Calu3 (cell line): ENCODE results near the gene KIFBP. TPM values are rescaled to one million over a fixed set of nuclear protein-coding genes. Genes with fewer than 3 reads are reported as not detected.

Source experiments
- BruUV-seq: library from RNA; stranded (reverse); fragments of 400-500 nt; replicated peaks from 2 replicates; lab custom pipeline; 2021; lab: Mats Ljungman, UMichigan
- CTCF ChIA-PET: fragments of 300-600 bp; sonication (Branson Sonifier 250); formaldehyde crosslinking; loops from one replicate; lab custom pipeline; 2022; ENCODE audit warnings: antibody characterized with exemption; lab: Charles Lee
- DNase-seq: peaks from one replicate; pipeline ENCODE4 v3.0.0; 2022
- H3K27ac Mint-ChIP-seq: one replicate; pipeline ENCODE4 v1.8.0; 2022; ENCODE audit warnings: mixed read lengths; ENCODE audit not compliant: unreplicated experiment
- H3K27me3 Mint-ChIP-seq: one replicate; pipeline ENCODE4 v1.8.0; 2022; ENCODE audit warnings: mixed read lengths; ENCODE audit not compliant: unreplicated experiment
- H3K36me3 Mint-ChIP-seq: one replicate; pipeline ENCODE4 v1.8.0; 2022; ENCODE audit warnings: mild to moderate bottlenecking, moderate library complexity, mixed read lengths; ENCODE audit not compliant: insufficient read depth, unreplicated experiment
- H3K4me1 Mint-ChIP-seq: one replicate; pipeline ENCODE4 v1.8.0; 2022; ENCODE audit warnings: mild to moderate bottlenecking, low read depth, mixed read lengths; ENCODE audit not compliant: unreplicated experiment
- H3K4me3 Mint-ChIP-seq: one replicate; pipeline ENCODE4 v1.8.0; 2022; ENCODE audit warnings: mild to moderate bottlenecking, low read depth, moderate library complexity, mixed read lengths; ENCODE audit not compliant: unreplicated experiment
- H3K9me3 Mint-ChIP-seq: one replicate; pipeline ENCODE4 v1.8.0; 2022; ENCODE audit warnings: low read depth, mixed read lengths; ENCODE audit not compliant: unreplicated experiment
- intact Hi-C: fragments of 100-400 bp; cut with micrococcal nuclease; formaldehyde crosslinking; loops from one replicate; pipeline ENCODE4 v1.10.0; 2022; ENCODE audit not compliant: unreplicated experiment
- total RNA-seq: library from RNA; stranded (reverse); gene quantifications from 2 replicates; pipeline ENCODE4 v1.2.3, GENCODE V29; 2022
- TF ChIP-seq, protein P1 (sequence below): fragments of 200-600 bp; IDR thresholded peaks from one replicate; pipeline ENCODE4 v1.8.0; 2022; ENCODE audit warnings: antibody characterized with exemption; ENCODE audit not compliant: unreplicated experiment

Gene KIFBP
- total RNA-seq, 1 experiment from 2014 or later = 36.7 TPM

GRCh38 chr10:69044546-69044945 lies 55.9 kb downstream of the KIFBP start:
- Mint-ChIP-seq H3K27me3 (no peaks in the 10 kb centered on the region), H3K9me3 (no peaks in the 10 kb centered on the region), H3K4me1 (no peaks in the 10 kb centered on the region), H3K27ac (no peak overlapping the region), H3K36me3 (no peaks in the 10 kb centered on the region), H3K4me3 (no peak overlapping the region)
- intact Hi-C loops = no loop called here
- TF ChIP-seq, protein P1, sequence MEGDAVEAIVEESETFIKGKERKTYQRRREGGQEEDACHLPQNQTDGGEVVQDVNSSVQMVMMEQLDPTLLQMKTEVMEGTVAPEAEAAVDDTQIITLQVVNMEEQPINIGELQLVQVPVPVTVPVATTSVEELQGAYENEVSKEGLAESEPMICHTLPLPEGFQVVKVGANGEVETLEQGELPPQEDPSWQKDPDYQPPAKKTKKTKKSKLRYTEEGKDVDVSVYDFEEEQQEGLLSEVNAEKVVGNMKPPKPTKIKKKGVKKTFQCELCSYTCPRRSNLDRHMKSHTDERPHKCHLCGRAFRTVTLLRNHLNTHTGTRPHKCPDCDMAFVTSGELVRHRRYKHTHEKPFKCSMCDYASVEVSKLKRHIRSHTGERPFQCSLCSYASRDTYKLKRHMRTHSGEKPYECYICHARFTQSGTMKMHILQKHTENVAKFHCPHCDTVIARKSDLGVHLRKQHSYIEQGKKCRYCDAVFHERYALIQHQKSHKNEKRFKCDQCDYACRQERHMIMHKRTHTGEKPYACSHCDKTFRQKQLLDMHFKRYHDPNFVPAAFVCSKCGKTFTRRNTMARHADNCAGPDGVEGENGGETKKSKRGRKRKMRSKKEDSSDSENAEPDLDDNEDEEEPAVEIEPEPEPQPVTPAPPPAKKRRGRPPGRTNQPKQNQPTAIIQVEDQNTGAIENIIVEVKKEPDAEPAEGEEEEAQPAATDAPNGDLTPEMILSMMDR = no peak
- BruUV-seq = no TSS peak
- no peak for DNase-seq
- CTCF ChIA-PET = interaction anchor here (0.7 kb wide), 2 partner anchors 17 to 785 kb away, joined by 3 to 4 read pairs; no protein-coding TSS in a partner anchor

DNA sequence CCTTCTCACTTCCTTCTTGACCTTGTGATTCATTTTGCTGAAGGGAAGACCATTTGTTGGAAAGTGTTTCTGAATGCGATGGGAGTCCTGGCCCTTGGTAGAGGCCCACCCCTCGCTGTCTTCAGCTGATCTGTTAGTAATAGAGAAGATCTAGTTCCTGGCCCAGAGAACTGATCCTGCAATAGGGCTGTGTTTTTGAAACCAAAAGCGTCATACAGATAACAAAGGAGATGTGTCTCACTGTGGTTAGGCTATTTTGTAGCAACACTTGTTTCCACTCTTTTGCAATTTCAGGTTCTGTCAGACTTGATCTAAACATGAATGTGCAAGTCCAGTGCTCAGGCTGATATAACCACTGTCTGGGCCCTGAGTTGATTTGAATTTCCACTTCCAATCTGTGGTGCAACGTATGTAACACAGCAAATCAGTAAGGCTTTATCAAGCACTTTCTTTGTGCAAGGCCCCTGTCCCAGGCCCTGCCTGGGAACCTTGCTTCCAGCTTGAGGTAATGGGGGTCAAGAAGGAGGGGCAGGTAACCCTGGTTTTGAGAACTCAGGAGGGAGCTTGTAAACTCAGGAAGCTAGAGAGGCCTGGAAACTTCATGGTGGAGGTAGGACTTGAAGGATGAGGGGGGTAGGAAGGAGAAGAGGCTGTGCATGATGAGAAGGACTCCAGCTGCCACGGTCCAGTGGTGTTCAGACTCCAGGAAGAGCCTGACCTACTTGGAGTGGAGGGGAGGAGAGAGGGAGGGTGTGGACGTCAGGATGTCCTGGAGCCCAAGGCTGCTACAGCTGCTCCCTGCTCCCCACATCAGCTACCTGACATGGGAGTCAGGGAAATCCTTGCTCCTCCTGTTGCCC lies 57.1 kb downstream of the KIFBP start:
- Mint-ChIP-seq H3K9me3 (no peaks in the 10 kb centered on the region), H3K27ac (no peak overlapping the region), H3K27me3 (no peaks in the 10 kb centered on the region), H3K36me3 (no peaks in the 10 kb centered on the region), H3K4me1 (no peaks in the 10 kb centered on the region), H3K4me3 (no peak overlapping the region)
- CTCF ChIA-PET = no interaction called here
- TF ChIP-seq, protein P1 = no peak
- intact Hi-C loops = no loop called here
- no peak for DNase-seq
- BruUV-seq = no TSS peak

GRCh38 chr10:69047111-69047832 lies 58.7 kb downstream of the KIFBP start:
- BruUV-seq = no TSS peak
- DNase-seq = no peak
- no peaks in the 10 kb centered on the region for H3K9me3 Mint-ChIP-seq
- no peak overlapping the region for H3K27ac Mint-ChIP-seq
- TF ChIP-seq, protein P1 = no peak
- H3K4me1 Mint-ChIP-seq = no peaks in the 10 kb centered on the region
- CTCF ChIA-PET = no interaction called here
- intact Hi-C loops = no loop called here
- peaks cover 12% of the 10 kb centered on the region for H3K27me3 Mint-ChIP-seq
- H3K4me3 Mint-ChIP-seq = no peak overlapping the region
- no peaks in the 10 kb centered on the region for H3K36me3 Mint-ChIP-seq

DNA sequence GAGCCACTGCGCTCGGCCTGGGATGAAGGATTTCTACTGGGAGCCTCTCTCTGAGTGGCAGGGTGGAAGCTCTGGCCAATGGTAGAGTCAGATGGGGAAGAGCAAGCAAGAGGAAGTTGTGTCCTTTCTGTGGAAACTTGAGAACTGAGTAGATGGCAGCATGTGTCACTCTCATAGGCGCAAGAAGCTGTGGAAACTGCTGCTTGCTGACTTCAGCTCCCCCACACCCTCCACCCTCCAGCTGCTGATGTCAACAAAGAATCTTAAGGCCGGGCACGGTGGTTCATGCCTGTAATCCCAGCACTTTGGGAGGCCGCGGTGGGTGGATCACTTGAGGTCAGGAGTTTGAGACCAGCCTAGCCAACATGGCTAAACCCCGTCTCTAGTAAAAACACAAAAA lies 59.5 kb downstream of the KIFBP start:
- BruUV-seq = no TSS peak
- H3K9me3 Mint-ChIP-seq = no peaks in the 10 kb centered on the region
- no peak for DNase-seq
- TF ChIP-seq, protein P1 = no peak
- intact Hi-C loops = no loop called here
- H3K27ac Mint-ChIP-seq = no peak overlapping the region
- peaks cover 13% of the 10 kb centered on the region for H3K27me3 Mint-ChIP-seq
- no peaks in the 10 kb centered on the region for H3K4me1 Mint-ChIP-seq
- no peak overlapping the region for H3K4me3 Mint-ChIP-seq
- CTCF ChIA-PET = interaction anchor here (0.5 kb wide), 1 partner anchor 9 kb away, joined by 6 read pairs; no protein-coding TSS in a partner anchor
- no peaks in the 10 kb centered on the region for H3K36me3 Mint-ChIP-seq
